Prostate gland (tissue), 2 donors: ENCODE data around the gene GTF2A2.

Source experiments
- CTCF ChIP-seq, 4 experiments: fragments of 200-600 bp in 2 of 4; fragments of 450-650 bp in 2 of 4; sonication (generic) in 2 of 4; IDR thresholded peaks; 1 replicate in 3 of 4; 2 replicates in 1 of 4; pipeline ENCODE4 v1.5.1; 2016 to 2019; ENCODE audit warnings: antibody characterized with exemption in 4 of 4, mild to moderate bottlenecking in 2 of 4, moderate library complexity in 2 of 4
- POLR2A ChIP-seq: fragments of 450-650 bp; IDR thresholded peaks from one replicate; pipeline ENCODE4 v1.6.1; 2016; ENCODE audit warnings: antibody characterized with exemption, mild to moderate bottlenecking

DNA sequence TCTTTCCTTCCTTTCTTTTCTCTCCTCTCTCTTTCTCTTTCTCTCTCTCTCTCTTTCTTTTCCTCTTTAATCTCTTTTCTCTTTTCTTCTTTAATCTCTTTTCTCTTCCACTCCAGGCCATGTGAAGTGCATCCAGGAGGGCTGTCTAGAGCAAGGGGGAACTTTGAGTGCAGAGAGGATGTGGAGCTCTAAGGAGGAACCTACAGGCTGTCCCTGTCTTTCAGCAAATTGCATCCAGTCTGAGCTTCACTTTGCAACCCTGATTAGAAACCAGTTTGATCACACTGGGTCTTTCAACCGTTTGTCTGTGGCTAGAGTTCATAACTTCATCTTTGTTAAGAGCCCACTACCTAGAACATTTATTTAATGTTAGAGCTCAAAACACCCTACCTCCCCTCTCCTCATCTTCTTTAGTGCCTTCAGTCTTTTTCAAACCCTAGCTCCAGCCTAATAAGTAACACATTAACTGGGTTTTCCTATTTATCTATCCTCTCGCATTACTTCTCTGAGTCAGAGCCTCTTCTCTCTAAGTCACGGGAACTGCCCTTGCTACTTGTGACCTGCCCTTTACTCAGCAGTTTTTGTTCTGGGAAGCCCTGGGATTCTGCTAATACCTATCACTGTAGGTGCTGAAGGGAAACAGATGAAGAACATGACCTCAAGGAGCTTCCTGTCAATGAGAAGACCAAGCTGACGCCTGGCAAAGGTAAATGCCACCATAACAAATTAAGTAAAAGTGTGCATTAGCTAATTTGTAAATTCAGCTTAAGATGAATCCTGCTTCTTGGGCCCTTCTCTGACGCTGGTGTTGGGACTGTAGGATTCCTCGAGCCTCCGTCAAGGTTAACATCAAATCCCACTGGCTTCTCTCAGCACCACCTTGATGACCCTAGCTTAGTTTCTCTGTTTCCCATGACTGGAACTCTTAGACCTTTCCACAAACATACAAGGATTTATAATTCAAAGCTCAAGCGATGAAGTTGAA, 45.7 kb downstream of the GTF2A2 start, which contains the start of gene GCNT3:
- no peak for TF ChIP-seq CTCF (IDR thresholded peaks at IDR 0.05)
- no peak for TF ChIP-seq POLR2A
